GOT3 (cell line): ENCODE data around the gene IL4I1.

ENCODE experiments used
- DNase-seq: peaks from one replicate; lab custom pipeline; 2025; ENCODE audit warnings: mixed read lengths; lab: John Stamatoyannopoulos, UW

IL4I1 gene

DNA sequence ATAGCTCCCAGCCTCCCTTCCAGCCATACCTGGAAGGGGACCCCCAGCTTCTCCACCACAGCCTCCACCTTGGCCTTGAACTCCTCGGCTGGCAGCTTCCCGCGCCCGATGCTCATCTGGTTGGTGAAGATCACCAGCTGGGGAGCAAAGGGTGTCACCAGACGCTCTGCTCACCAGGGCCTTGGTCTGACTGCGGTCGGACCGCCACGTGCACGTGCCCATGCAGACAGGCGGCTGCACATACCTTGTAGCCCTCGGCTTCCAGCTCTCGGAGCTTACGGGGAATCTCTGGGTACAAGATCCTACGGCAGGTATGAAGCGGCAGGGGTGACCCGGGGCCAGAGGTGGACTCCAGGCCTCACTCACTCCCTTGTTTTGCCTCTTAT is 32.8 kb downstream of the IL4I1 start:
- DNase-seq, result no peak

DNA sequence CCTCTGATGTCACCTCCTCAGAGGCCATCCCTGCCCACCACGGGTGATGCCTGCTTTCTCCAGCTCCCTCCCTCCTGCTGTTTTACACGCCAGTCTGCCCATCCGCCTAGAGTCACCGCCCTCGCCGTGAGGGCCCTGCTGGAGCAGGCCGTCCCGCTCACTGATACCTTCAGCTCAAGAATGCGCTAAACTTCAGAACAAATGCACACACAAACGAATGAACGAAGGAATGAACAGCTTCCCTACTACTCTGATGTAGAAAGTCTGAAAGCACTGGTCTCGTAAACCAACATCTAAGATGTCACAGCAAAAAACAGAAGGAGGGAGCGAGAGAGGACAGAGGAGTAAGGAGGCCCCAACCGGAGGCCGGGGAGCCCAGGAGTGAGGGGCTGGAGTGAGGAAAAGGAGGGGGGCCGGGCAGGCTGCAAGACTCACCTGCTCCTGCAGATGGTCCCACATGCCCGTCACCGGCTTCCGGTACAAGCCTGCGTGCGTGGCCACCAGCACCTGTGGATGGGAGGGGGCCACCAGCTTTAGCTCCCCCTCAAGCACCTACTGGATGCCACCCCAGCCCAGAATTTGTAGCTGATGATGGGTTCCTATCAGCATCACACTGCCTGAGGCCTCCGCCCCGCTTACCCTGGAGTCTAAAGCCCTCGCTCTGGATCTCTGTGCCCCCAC is 33.3 kb downstream of the IL4I1 start:
- no peak for DNase-seq

DNA sequence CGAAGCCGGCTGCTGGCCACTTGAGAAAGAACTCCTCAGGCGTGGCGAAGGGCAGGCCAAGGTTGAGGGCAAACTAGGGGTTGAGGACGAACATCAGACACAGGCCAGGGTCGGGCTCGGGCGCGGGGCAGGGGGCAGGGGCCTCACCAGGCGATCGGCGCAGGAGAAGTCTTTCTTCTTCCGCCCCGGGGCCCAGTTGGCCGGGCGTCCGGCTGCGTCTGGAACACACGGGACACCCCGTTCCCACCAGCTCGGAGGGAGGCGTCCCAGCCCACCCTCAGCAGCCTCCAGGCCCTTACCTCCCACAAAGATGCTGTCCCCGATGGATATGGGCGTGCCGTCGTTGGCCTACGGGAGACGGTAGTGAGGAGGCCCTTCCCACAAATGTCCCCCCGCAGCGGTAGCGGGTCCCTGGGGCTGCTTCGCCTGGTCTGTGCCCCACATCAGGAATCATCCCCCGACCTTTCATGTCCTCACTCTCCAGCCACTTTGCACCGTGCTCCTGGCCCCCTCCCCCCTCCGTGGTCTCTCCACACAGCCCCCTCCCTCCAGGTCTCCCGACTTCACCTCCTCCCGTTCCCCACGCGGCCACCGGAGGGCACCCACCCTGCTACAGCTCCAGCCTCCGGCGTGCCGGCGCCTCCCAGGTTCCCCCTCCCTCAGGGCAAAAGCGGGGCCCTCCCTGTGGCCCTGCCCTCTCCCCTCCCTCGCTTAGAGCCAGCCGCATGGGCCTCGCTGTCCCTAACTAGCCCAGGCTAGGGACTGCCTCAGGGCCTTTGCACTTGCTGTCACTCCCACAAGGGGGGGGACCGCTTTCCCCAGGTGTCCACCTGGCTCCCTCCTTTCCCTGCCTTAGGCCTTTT is 34.1 kb downstream of the IL4I1 start:
- no peak for DNase-seq

DNA sequence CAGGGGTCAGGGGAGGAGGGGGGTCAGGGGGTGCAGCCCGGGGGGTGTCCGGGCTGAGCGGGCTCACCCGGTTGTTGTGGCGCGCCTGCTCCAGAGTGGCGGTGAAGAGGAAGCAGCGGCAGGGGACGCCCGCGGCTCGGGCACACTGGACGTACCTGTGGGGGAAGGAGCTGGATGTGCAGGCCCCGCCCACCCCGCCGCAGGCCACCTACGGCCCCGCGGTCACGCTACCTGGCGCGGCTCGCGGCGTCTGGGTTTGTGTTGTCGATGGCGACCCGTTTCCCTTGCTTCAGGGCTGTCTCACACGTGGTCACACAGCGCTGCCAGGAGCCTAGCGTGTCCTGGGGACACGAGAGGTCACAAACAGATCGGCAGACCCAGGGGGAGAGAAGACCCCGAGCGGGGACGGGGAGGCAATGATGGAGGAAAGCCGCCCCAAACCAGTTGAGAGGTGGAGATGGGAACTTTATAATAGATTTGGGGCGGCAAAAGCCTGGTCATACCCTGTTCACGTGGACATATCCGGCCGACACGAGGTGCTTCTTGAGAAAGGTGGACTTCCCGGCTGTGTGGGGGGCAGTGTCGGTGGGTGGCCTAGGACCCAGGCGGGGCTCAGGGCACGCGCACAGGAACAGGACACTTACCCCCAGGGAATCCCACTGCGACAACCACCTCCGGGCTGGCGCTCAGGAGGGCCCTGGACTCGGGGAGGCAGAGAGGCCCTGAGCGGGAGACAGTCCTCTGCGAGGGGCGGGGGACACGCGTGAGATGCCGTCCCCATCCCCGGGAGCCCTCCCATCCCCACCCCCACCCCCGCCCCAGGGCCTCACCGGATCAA is 34.9 kb downstream of the IL4I1 start:
- no peak for DNase-seq

DNA sequence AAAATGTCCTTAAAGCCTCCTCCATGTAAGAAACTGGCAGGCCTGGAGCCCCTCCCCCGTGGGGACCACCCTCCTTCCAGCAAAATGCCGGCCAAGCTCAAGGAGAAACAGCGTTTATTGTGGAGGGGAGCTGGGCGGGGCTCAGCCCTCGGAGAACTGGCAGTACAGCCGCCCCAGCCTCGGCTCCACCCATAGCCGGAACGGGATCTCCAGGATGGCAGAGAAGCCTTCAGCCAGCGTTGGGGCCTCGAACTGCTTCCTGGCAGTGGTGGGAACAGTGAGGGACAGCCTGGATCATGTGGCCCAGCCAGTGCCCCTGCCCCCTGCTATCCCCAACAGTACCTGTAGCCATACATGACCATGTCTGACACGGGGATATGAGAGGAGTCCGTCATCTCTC is 35.6 kb downstream of the IL4I1 start:
- no peak for DNase-seq

DNA sequence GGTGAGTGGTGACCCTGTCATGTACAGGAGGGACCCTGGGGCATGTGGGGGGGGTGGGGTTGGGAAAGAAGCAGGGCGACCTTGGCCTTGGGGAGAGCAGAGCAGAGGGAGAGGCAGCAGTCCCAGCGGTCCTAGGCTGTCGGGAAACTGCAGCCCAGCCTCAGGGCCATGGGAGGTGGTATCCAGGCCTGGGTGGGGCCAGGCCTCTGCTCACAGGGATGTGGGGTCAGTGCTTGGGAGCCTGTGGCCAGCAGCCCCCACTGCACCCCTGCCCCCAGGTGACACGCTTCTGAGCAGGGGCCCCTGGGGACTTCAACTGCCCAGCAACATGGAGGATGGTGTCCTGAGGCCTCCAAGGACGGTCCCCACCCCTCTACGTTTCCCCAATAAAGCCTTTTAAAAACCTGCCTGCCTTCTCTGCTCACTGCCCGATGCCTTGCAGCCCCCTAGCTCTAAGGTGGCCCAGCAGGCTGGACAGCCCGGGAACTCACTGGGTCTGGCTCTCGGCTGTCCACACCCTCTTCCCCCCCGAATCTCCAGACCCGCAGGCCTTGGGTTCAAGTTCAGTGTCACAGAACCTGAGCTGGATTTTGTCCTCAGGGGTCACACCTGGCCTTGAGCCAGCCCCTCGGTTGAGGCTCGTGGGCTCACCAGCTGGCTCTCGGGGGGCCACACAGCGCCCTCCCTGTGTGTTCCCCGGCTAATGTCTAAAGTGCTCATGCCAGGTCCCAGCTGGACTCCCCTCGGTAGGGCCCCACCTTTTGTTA is 36.2 kb downstream of the IL4I1 start:
- no peak for DNase-seq

DNA sequence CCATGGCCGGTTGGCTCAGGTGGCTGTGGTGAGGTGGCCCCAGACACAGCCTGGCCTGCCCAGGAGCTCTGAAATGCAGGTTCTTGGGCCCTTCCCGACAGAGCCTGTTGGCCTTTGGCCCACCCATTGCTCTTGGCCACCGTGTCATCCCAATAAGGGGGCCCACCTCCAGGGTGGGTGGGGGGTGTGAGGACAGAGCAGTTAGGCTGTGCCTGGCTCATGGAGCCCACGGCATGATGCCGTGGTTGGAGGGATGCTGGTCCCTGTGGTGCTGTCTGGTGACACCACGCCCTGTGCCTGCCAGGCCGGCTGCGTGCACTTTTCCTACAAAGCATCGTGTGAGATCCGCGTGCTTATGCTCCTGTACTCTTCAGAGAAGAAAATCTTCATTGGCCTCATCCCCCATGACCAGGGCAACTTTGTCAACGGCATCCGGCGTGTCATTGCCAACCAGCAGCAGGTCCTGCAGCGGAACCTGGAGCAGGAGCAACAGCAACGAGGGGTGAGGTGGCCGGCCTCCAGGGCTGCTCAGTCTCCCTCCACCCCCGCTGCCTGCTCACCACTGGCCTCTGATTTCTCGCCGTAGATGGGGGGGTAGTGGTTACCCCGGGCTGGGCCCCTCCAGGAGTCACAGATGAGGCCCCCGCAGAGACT is 36.9 kb downstream of the IL4I1 start:
- no peak for DNase-seq

DNA sequence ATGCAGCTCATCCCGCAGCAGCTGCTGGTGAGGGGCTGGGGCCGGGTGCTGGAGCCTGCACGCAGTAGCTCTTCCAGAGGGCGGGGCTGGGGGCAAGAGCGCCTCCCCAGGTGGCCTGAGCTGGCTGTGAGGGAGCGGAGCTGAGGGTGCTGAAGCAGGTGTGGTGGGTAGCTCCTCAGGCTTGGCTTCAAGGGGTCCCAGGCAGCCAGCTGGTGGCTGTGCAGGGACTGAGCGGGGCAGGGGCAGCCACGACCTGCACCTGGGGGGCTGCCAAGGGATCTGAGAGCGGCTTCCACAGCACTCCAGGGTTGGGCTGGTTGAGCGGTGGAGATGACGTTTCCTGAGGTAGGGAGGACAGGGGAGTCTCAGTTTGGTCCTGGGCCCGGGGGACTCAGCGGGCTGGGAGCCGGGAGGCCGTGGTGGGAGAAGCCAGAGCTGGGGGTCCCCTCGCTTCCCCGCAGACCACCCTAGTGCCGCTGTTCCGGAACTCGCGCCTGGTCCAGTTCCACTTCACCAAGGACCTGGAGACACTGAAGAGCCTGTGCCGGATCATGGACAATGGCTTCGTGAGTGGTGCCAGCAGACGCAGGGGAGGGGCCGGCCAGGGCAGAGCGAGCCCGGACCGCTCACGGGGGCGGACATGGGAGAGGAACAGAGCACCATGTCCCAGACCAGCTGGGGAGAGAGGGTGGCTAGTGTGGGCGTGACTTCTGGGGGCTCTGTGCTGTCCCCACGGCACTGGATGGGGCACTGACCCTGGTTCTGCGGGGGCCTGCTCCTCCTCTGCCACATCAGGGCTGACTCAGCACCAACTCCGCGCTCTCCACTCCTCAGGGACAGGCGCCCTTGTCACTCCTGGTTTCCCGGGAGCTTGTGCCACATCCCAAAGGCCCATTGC is 38.4 kb downstream of the IL4I1 start:
- no peak for DNase-seq

DNA sequence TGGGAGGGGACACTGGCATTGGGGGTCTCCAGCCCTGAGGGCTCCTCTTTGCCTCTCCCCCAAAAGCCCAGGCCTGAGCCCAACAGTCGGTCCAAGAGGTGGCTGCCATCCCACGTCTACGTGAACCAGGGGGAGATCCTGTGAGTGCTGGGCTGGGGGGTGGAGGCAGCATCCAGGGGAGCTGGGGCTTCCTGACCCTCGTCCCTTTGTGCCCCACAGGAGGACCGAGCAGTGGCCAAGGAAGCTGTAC is 38.9 kb downstream of the IL4I1 start:
- DNase-seq, result no peak

DNA sequence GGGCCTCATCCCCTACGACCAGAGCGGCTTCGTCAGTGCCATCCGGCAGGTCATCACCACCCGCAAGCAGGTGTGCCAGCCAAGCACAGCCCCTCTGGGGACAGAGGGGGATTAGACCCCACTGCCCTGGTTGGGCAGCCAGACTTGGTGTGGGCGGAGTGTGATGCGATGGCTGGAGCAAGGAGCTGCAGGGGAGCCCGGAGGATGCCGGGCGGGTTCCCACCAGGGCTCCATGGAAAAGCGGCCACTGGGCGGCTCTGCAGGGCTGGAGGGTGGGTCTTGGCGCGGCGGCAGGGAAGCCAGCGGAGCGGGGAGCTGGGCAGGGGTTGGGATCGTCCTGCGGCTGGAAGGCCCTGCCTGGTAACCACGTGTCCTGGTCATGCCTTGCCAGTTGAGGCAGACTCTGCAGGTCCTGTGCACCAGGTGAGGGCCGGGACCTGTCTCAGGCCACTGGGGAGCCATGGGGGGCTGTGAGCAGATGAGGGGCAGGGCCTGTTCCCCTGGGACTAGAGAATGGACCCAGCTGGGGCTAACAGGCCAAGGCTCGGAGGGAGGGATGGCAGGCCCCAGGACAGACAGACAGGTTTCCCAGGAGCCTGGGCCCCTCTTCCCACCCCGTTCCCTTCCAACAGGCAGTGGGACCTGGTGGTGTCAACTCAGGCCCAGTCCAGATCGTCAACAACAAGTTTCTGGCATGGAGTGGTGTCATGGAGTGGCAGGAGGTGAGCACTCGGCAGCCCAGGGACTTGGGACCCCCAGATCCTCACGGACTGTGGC is 39.4 kb downstream of the IL4I1 start:
- no peak for DNase-seq

DNA sequence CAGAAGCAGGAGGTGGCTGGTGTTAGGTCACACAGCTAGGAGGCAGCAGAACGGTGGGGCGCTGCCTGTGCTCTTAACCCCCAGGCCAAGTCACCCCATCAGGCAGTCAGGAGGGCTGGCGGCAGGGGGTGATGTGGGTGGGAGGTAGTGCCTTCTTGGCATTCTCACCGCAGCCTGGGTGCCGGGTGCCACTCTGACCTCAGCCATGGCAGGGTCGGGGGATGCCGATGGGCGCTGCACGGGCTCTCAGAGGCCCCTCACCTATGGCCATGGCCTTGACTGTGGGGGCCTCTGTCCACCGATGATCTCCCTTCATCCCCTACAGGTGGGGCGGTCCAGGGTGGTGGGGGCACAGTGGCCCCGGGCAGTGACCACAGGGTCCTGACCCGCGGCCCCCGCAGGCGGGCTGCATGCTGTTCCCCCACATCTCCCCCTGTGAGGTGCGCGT is 40.1 kb downstream of the IL4I1 start:
- no peak for DNase-seq

DNA sequence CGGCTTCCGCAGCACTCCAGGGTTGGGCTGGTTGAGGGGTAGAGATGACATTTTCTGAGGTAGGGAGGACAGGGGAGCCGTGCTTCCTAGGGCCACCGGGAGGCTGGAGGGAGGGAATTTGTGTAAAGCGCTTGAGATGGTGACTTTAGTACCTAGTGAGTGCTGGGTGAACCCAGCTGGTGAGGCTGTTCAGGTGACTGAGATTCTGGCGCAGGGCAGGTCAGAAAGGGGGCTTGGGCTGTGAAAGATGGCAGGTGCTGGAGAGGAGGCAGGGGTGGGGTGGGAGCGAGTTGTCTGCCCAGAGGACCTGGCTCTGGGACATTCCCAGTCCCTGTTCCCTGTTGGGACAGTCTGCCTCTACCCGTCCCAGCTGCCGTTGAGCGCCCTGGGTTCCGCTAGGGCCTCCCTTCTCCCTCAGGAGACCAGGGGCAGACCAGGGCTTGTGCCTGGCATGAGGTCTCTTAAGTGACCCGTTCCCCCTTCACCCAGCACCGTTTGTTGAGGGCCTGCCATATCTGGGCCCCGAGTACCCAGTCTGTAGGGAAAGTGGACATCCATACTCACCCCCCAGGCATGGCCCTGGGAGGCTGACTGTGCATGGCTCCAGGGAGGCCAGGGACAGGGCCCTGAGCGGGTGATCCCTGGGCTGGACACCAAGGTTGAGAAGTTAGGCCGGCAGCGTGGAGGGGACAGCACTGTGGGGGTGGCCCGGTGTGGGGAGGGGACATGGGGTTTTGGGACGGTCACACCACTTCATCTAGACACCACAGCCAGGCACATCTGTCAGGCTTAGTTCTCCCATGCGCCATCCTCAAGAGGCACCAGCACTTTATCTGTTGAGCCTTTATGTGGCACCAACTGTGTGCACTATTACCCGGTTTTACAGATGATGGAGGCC is 40.8 kb downstream of the IL4I1 start:
- no peak for DNase-seq

DNA sequence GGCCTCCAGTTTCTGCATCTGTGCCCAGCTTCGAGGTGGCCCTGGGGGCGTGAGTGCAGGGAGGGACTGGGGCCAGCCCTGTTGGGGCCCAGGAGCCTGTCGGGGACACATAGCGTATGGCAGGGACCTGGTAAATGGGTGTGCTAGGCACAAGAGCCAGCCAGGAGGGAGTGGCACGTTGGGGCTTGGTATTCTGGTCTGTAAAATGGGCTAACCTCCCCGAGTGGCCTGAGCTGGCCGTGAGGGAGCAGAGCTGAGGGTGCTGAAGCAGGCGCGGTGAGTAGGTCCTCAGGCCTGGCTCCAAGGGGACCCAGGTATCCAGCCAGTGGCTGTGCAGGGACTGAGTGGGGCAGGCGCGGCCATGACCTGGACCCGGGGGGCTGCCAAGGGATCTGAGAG is 41.4 kb downstream of the IL4I1 start:
- DNase-seq, result no peak

DNA sequence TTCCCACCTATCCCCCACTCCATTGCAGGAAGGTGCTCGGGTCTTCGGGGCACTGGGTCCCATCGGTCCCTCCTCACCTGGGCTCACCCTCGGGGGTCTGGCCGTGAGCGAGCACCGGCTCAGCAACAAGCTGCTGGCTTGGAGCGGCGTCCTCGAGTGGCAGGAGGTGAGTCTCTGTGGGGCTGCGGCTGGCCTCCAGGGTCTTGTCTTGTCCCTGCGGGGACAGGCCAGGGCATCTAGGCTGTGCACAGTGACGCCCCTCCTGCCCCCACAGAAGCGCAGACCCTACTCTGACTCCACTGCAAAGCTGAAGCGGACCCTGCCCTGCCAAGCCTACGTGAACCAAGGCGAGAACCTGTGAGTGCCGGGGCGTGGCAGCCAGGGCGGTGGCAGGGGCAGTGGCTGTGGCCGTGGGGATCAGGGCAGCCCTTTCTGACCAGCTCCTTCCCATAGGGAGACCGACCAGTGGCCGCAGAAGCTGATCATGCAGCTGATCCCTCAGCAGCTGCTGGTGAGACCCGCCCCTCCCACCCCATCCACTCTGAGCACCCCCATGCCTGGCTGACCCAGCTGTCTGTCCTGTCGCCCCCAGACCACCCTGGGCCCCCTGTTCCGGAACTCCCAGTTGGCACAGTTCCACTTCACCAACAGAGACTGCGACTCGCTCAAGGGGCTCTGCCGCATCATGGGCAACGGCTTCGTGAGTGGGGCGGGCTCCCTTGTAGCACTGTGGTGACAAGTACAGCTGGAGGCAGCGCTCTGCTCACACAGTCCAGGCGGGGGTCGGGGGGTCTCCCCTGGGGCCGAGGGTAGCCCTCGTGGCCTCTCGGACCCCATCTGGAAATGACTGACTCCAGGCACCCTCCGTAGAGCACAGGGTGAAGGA is 42.1 kb downstream of the IL4I1 start:
- DNase-seq, result no peak

DNA sequence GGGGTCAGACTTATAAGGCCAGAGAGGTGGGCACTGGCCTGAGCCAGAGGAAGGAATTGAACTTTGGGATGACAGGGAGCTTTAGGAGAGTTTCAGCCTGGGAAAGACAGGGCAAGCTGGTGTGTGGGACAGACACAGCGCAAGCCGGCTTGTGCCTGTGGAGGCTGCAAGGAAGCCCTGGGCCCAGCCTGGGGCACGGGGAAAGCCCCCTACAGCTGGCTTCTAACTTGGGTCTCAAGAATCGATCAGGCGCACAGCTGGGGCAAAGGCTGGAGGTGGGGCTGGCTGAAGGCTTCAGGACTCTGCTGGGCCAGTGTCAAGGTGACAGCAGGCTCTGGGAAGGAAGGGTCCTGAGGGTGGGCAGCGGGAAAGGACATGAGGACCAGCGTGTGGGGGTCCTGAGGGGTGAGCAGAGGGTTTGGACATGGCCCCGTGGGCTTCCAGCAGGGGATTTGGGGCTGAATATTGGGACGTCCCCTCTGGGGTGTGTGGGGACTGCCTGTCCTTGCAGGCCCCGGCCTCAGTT is 42.8 kb downstream of the IL4I1 start:
- no peak for DNase-seq

DNA sequence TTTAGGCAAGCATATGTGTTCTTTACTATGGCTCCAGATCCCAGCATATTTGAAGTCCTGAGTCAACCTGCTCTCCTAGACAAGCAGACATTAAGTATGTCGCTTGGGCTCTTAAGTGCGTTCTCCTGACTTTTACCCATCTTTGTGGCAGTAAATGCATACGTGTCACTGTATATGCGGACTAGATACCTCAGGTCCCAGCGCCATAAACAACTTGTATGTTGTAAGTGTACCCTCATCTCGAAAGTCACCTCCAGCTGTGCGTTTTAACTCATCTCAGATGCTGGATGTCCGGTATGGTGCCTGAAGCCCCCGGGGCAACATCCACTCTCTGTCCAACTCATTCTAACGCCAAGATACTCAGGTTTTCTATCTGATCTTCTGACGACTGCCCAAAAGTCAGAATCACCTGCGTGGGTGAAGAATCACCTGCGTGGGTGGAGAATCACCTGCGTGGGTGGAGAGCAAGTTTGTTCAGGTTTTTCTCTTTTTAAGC is 44.0 kb downstream of the IL4I1 start:
- no peak for DNase-seq
